Measurements from ENCODE around the gene UBAP2. TPM values are rescaled to one million over a fixed set of nuclear protein-coding genes. Genes with fewer than 3 reads are reported as not detected.
A peak's percentile ranks its signal among the peaks of the same experiment; 100 is the strongest.

The UBAP2 gene
- total RNA-seq, 2 experiments from 2014 or later, result 35.0 to 38.0 TPM

GRCh38 chr9:34072868-34073590 is 24.3 kb upstream of the UBAP2 start:
- ChIA-PET POLR2A (no interaction called here), CTCF (interaction anchor here (0.6 to 3.1 kb wide), 23 partner anchors 12 to 529 kb away, joined by 3 to 24 read pairs (median 4); partner anchors contain the start of gene UBAP2)
- H3K27ac Mint-ChIP-seq, result no peak overlapping the region
- intact Hi-C loops (cut with micrococcal nuclease), result loop anchor here (10.0 kb wide), 1 partner anchor 182 kb away; no protein-coding TSS in a partner anchor
- H3K4me1 Mint-ChIP-seq (ENCODE audit: low read depth), result no peaks in the 10 kb centered on the region
- DNase-seq, result no peak
- H3K9me3 Mint-ChIP-seq, result no peaks in the 10 kb centered on the region
- H3K27me3 Mint-ChIP-seq, result no peaks in the 10 kb centered on the region
- no peaks in the 10 kb centered on the region for H3K36me3 Mint-ChIP-seq
- H3K4me3 Mint-ChIP-seq, result no peak overlapping the region

DNA sequence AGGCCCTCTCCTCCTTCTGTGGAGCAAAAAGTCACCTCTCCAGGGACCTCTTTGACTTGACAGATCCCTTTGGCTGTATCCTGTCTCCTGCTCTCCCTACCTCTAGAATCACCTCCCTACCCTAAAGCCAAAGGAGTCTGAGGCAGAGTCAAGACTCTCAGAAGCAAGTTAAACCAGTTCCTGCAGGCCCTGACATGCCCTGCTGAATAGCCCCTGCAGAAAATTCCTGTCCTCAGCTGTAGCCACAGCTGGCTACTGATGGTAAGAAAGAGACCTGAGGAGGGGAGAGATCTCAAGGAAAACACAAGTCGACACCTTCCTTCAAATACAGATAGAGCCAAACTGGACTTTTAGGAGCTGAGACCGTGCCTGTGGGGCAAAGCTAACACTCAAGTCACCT is 23.7 kb upstream of the UBAP2 start:
- Mint-ChIP-seq H3K4me1 (ENCODE audit: low read depth) (no peaks in the 10 kb centered on the region), H3K27ac (no peak overlapping the region), H3K36me3 (no peaks in the 10 kb centered on the region), H3K4me3 (no peak overlapping the region), H3K27me3 (no peaks in the 10 kb centered on the region), H3K9me3 (no peaks in the 10 kb centered on the region)
- ChIA-PET POLR2A (no interaction called here), CTCF (interaction anchor here (0.6 to 3.1 kb wide), 9 partner anchors 24 to 258 kb away, joined by 3 to 24 read pairs (median 15); partner anchors contain the start of gene UBAP2)
- intact Hi-C loops (cut with micrococcal nuclease), result loop anchor here (10.0 kb wide), 1 partner anchor 182 kb away; no protein-coding TSS in a partner anchor
- DNase-seq, result no peak

GRCh38 chr9:34070606-34071324 is 22.1 kb upstream of the UBAP2 start:
- POLR2A ChIA-PET, result interaction anchor here (0.6 kb wide), 1 partner anchor 23 kb away, joined by 5 read pairs; no protein-coding TSS in a partner anchor
- no peak for DNase-seq
- no peaks in the 10 kb centered on the region for H3K27me3 Mint-ChIP-seq
- CTCF ChIA-PET, result interaction anchor here (1.2 kb wide), 1 partner anchor 13 kb away, joined by 5 read pairs; no protein-coding TSS in a partner anchor
- no peak overlapping the region for H3K4me3 Mint-ChIP-seq
- H3K9me3 Mint-ChIP-seq, result no peaks in the 10 kb centered on the region
- H3K4me1 Mint-ChIP-seq (ENCODE audit: low read depth), result no peaks in the 10 kb centered on the region
- H3K36me3 Mint-ChIP-seq, result no peaks in the 10 kb centered on the region
- intact Hi-C loops (cut with micrococcal nuclease), result loop anchor here (10.0 kb wide), 1 partner anchor 184 kb away; no protein-coding TSS in a partner anchor
- no peak overlapping the region for H3K27ac Mint-ChIP-seq

DNA sequence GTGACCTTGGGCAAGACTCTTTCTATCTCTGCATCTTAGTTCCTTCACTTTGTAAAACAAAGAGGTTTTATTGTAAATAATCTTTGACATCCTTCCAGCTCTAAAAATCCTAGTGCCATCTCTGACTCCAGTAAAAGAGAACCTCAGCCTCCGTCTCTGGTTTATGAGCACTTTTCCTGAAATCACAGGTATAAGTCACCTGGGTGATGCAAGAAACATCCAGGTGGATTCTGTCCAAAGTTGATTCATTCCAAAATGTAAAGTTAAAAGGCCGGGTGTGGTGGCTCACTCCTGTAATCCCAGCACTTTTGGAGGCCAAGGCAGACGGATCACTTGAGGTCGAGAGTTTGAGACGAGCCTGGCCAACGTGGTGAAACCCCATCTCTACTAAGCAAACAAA is 21.1 kb upstream of the UBAP2 start:
- Mint-ChIP-seq H3K27me3 (no peaks in the 10 kb centered on the region), H3K4me3 (no peak overlapping the region), H3K9me3 (no peaks in the 10 kb centered on the region), H3K36me3 (no peaks in the 10 kb centered on the region), H3K27ac (no peak overlapping the region), H3K4me1 (ENCODE audit: low read depth) (no peaks in the 10 kb centered on the region)
- CTCF ChIA-PET, result no interaction called here
- DNase-seq, result no peak
- POLR2A ChIA-PET, result no interaction called here
- intact Hi-C loops (cut with micrococcal nuclease), result loop anchor here (10.0 kb wide), 1 partner anchor 185 kb away; no protein-coding TSS in a partner anchor

GRCh38 chr9:34065541-34065940 is 16.9 kb upstream of the UBAP2 start:
- H3K4me3 Mint-ChIP-seq, result no peak overlapping the region
- H3K4me1 Mint-ChIP-seq (ENCODE audit: low read depth), result no peaks in the 10 kb centered on the region
- ChIA-PET CTCF (interaction anchor here (0.7 kb wide), 1 partner anchor 9 kb away, joined by 5 read pairs; no protein-coding TSS in a partner anchor), POLR2A (no interaction called here)
- no peaks in the 10 kb centered on the region for H3K27me3 Mint-ChIP-seq
- no peak for DNase-seq
- no peak overlapping the region for H3K27ac Mint-ChIP-seq
- H3K36me3 Mint-ChIP-seq, result no peaks in the 10 kb centered on the region
- intact Hi-C loops (cut with micrococcal nuclease), result no loop called here
- no peaks in the 10 kb centered on the region for H3K9me3 Mint-ChIP-seq

DNA sequence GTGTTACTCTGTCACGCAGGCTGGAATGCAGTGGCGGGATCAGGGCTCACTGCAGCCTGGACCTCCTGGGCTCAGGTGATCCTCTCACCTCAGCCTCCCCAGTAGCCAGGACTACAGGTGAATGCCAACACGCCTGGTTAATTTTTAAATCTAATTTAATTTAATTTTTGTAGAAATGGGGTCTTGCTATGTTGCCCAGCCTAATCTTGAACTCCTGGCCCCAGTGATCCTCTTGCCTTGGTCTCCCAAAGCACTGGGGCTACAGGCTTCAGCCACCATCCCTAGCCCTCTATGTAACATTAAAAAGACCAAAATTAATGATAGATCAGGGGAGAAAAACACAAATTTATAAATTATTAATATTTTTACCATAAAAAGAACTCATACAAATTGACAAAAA is 11.3 kb upstream of the UBAP2 start:
- Mint-ChIP-seq H3K36me3 (no peaks in the 10 kb centered on the region), H3K4me3 (no peak overlapping the region), H3K4me1 (ENCODE audit: low read depth) (no peaks in the 10 kb centered on the region), H3K9me3 (no peaks in the 10 kb centered on the region), H3K27me3 (no peaks in the 10 kb centered on the region), H3K27ac (no peak overlapping the region)
- CTCF ChIA-PET, result interaction anchor here (0.6 kb wide), 1 partner anchor 40 kb away, joined by 4 read pairs; no protein-coding TSS in a partner anchor
- DNase-seq, result no peak
- POLR2A ChIA-PET, result no interaction called here
- intact Hi-C loops (cut with micrococcal nuclease), result no loop called here

- Mint-ChIP-seq H3K36me3 (no peaks in the 10 kb centered on the region), H3K4me1 (ENCODE audit: low read depth) (no peaks in the 10 kb centered on the region), H3K27ac (no peak overlapping the region), H3K9me3 (no peaks in the 10 kb centered on the region), H3K27me3 (no peaks in the 10 kb centered on the region), H3K4me3 (no peak overlapping the region)
- intact Hi-C loops (cut with micrococcal nuclease), result no loop called here
- DNase-seq, result no peak
- ChIA-PET POLR2A (no interaction called here), CTCF (no interaction called here)
Observed at GRCh38 chr9:34059281-34059680, 10.6 kb upstream of the UBAP2 start.

DNA sequence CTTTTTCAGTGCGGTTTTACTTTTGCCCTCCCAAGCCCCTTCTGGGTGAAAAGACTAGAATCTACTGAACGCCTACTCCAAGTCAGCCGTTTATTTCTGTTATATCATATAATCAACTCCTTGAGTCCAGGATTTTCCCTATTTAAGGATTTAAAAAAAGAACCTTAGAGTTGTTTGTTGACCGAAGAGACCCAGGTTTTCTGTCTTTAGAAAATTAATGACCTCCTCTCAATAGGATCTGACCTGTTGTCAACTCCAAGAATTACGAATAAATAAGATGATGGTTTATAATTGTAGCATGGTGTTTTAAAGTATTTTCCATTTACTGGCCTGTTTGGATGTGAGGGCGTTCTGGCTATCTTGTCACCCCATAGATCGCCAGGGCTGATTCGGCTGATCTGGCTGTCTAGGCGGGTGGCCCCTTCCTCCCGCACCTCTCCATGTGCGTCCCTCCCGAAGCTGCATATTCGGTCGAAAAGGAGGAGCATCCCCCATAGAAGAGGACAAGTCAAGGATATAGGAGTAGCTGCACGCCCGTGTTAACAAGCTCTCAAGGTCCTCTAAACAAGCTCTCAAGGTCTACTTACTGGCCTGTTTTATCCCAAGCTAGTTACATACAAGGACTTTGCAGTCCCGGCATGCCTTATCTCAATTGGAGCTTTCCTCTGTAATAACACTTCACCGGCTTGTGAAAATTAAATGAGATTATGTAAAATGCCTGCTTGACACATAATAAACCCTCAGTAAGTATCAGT is 1.1 kb upstream of the UBAP2 start:
- Mint-ChIP-seq H3K4me3 (peak overlapping the region; percentile 89), H3K4me1 (ENCODE audit: low read depth) (peaks cover 32% of the 10 kb centered on the region), H3K27ac (peak overlapping the region; percentile 99), H3K27me3 (no peaks in the 10 kb centered on the region), H3K36me3 (peaks cover 2% of the 10 kb centered on the region), H3K9me3 (no peaks in the 10 kb centered on the region)
- ChIA-PET CTCF (interaction anchor here (0.6 to 3.7 kb wide), 3 partner anchors 24 to 203 kb away, joined by 4 to 18 read pairs (median 4); no protein-coding TSS in a partner anchor), POLR2A (interaction anchor here (0.6 to 2.4 kb wide), 5 partner anchors 60 to 329 kb away, joined by 3 to 16 read pairs (median 3); partner anchors contain the start of genes UBAP1 and UBE2R2)
- DNase-seq, result no peak
- intact Hi-C loops (cut with micrococcal nuclease), result loop anchor here (1.0 to 5.0 kb wide), 8 partner anchors 63 to 578 kb away; partner anchors contain the start of genes DCAF12, DNAI1, FAM219A and KIF24

DNA sequence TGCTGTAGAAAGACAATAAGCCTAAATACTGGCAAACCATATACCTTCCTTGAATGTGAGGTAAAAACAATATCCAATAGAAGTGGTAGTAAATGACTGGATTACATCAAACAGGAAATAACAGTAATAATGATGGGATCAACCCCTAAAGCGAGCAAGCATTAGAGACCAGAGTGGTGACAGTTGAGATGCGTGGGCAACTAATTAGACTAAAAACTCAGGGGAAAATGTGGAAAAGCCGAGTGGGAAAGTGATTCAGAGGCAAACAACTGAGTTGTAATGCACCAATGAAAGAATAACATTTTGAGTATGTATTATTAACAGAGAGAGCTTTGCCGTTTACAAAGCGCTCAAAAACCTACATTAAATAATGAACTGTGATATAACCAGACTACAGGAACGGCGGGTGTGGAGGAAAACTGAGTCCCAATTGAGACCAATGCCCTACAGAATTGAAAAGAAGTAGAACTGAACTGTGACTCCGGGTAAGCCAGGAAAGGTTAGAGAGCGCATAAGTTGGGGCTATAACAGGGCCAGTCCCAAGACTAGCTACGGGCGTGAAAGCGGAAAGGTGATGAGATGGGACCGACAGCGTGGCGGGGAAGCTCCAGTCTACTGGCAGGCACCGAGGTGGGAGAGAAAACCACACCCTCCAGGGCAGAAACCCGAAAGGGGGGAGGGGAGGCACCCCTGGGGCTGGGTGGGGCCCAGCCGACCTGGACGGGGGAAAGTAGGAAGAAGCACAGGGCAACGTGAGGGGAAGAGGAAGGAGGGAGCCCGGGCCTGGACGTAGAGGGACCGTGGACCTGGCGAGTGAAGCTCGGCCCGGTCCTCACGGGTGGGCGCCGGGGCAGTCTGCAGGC is 592 bp downstream of the UBAP2 start:
- H3K9me3 Mint-ChIP-seq, result no peaks in the 10 kb centered on the region

DNA sequence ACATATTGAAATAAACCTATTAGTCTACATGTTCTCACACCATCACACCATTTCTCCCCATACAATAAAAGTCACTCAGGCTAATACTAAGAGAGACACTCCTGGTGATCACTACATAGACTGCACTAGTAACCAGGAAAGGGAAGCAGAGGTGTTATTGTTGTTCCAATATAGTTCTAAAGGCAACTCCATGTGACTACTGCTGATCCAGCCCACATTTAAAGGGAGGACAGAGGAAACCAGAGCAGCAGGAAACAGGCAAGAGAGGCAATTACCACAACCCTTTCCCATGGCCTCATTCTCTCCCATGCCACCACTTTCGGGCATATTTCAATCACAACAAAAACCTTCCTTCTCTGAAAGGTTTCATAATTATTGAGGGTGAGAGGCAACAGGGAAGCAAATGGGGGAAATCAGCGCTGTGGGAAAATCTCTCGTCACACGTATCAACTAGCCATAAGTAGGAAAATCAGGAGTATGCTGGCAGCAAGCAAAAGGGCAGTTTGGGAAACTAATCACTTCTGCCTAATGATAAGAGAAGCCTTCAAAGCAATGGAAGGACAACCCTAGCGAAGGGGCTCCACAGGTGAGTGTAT is 1.8 kb downstream of the UBAP2 start:
- no peaks in the 10 kb centered on the region for H3K9me3 Mint-ChIP-seq
- H3K27me3 Mint-ChIP-seq, result no peaks in the 10 kb centered on the region
- intact Hi-C loops (cut with micrococcal nuclease), result loop anchor here (5.0 kb wide), 3 partner anchors 60 to 575 kb away; partner anchors contain the start of genes DNAI1, FAM219A and NOL6
- DNase-seq, result peak; percentile 20
- H3K36me3 Mint-ChIP-seq, result peaks cover 2% of the 10 kb centered on the region
- CTCF ChIA-PET, result interaction anchor here (0.6 to 3.7 kb wide), 3 partner anchors 27 to 332 kb away, joined by 3 to 18 read pairs (median 7); no protein-coding TSS in a partner anchor
- peaks cover 29% of the 10 kb centered on the region for H3K4me1 Mint-ChIP-seq (ENCODE audit: low read depth)
- H3K4me3 Mint-ChIP-seq, result peak overlapping the region; percentile 89
- POLR2A ChIA-PET, result no interaction called here
- H3K27ac Mint-ChIP-seq, result peak overlapping the region; percentile 10

More for the DNA sequence above, 592 bp downstream of the UBAP2 start:
- peaks cover 32% of the 10 kb centered on the region for H3K4me1 Mint-ChIP-seq (ENCODE audit: low read depth)
- peak; percentile 70 for DNase-seq
- H3K27ac Mint-ChIP-seq, result peak overlapping the region; percentile 99
- intact Hi-C loops (cut with micrococcal nuclease), result loop anchor here (1.0 to 5.0 kb wide), 5 partner anchors 61 to 576 kb away; partner anchors contain the start of genes DNAI1, FAM219A, MYORG and NOL6
- ChIA-PET POLR2A (interaction anchor here (0.5 to 2.4 kb wide), 12 partner anchors 23 to 1948 kb away, joined by 3 to 16 read pairs (median 4); partner anchors contain the start of genes UBAP1 and UBE2R2), CTCF (interaction anchor here (0.6 to 3.7 kb wide), 3 partner anchors 26 to 564 kb away, joined by 3 to 18 read pairs (median 7); partner anchors contain the start of gene RPP25L)
- peaks cover 2% of the 10 kb centered on the region for H3K36me3 Mint-ChIP-seq
- H3K4me3 Mint-ChIP-seq, result peak overlapping the region; percentile 89
- H3K27me3 Mint-ChIP-seq, result no peaks in the 10 kb centered on the region

All from activated CD4-positive, alpha-beta memory T cell treated with anti-CD3 and anti-CD28 coated beads for 36 hours (primary cell).